GM12892 (cell line): Measurements from ENCODE around the gene EHBP1.

Experiments
- DNase-seq: peaks from one replicate; pipeline ENCODE4 v3.0.0; 2011; ENCODE audit not compliant: insufficient read length
- FAIRE-seq: peaks from 2 replicates; lab custom pipeline; 2011; peaks lifted over from hg19 to GRCh38; lab: Jason Lieb, UNC
- POLR2A ChIP-seq: IDR thresholded peaks from 2 replicates; pipeline ENCODE4 v1.6.1; 2011; ENCODE audit warnings: low read depth, low read length, control low read depth
- POLR2AphosphoS5 ChIP-seq: IDR thresholded peaks from 2 replicates; pipeline ENCODE4 v1.6.1; 2011; ENCODE audit warnings: low read depth, low read length, control low read depth
- TAF1 ChIP-seq: IDR thresholded peaks from 2 replicates; pipeline ENCODE4 v1.6.1; 2011; ENCODE audit warnings: low read depth, mild to moderate bottlenecking, control low read depth, low read length, borderline replicate concordance

The EHBP1 gene

DNA sequence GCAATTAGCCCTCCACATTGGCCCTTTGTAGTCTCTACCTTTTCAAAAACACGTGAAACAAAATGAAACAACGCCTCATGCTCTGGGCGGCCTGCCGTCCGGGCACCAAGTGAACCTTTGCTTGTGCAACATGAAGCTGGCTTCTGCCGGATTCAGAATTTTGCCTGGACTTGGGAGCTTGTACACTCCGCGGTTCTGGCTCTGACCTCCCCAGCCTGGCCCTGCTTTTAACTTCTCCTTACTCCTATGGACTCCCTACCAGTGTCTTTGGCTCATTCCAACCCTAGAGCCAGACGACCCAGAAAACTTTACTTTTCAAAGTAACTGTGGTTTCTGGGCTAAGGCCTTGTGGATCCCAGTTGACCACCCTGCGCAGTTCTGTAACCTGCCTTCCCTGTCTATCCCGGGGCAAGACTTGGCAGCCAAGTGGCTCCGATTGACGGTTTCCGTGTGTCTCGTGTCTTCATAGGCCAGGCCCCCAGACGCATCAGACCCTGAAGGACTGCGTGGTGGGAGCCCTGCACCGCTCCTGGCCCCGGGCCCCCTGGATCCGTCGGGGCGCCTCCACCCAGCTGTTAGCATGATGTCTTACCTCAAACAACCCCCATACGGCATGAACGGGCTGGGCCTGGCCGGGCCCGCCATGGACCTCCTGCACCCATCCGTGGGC is 347.0 kb downstream of the EHBP1 start:
- TF ChIP-seq TAF1 (no peak), POLR2AphosphoS5 (no peak), POLR2A (no peak)
- FAIRE-seq = no peak

DNA sequence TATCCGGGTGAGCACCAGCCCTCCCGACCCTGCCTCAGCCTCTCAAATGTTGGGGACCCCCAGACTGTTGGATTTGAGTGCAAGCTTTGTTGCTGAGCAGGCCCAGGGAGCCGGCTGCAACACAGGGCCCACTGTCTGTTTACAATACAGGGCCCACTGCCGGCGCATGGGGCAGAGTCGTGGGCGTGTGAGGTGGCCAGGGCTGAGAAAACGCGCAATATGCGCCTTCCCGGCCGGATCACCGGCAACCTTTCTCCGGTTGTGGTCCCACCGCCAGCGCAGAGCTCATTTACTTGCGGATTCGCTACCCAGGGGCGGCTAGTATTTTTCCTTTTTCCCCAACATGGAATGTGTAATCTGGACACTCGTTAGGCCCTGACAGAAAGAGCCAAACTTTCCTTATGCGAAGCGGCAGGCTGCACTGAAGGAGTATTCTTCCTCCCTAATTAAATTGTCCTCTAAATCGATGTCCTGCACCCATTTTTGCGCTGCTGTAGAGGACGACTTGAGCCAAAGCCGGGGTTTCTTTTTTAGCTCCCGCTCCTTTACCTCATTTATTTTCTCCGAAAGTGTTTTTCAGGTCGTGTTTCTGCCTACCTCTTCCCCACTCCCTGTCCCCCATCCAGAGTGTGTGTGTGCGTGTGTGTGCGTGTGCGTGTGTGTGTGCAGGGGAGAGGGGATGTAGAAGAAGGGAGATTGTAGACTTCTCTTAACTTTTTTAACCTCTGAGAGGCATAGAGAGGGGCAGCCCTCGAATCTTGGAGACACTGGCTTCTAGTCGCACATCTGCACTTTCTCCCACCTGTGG is 347.8 kb downstream of the EHBP1 start:
- TF ChIP-seq TAF1 (no peak), POLR2A (no peak), POLR2AphosphoS5 (no peak)
- FAIRE-seq (no peak), DNase-seq (no peak)

More for the DNA sequence above, 347.0 kb downstream of the EHBP1 start:
- DNase-seq = no peak

DNA sequence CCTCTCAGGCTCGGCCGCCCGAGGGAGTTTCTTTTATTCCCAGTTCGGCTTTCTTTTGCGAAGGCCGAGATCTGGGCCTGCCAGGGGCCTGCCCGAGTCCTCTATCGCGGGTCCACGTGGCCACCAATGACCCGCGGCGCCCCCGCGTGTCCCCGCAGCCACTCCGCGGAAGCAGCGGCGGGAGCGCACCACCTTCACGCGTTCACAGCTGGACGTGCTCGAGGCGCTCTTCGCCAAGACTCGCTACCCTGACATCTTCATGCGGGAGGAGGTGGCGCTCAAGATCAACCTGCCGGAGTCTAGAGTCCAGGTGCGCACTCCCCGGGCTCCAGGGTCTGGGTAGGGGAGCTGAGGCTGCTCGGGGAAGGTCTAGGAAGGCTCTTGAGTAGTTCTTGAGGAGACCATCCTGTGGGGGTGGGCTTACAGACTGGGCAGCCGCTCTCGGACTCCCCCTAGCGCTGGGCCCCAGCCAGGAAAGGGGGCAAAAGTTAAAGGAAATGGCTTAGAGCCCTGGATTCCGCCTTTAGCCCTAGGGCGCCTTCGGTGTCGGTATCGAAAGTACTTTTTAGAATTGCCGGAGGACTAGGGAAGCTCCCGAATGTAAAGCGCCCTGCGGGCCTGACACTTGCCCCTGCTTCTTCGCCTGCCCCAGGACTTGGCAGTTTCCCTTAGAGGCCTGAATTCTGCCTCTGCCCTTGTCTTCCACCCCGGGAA is 348.5 kb downstream of the EHBP1 start:
- FAIRE-seq (peak; percentile 48), DNase-seq (peak; percentile 13)
- TF ChIP-seq TAF1 = no peak
- no peak for TF ChIP-seq POLR2AphosphoS5
- no peak for TF ChIP-seq POLR2A

- no peak for FAIRE-seq
- no peak for DNase-seq
- TF ChIP-seq POLR2A = no peak
- TF ChIP-seq TAF1 = no peak
- no peak for TF ChIP-seq POLR2AphosphoS5
Observed at GRCh38 chr2:63054841-63055225, 349.3 kb downstream of the EHBP1 start.

DNA sequence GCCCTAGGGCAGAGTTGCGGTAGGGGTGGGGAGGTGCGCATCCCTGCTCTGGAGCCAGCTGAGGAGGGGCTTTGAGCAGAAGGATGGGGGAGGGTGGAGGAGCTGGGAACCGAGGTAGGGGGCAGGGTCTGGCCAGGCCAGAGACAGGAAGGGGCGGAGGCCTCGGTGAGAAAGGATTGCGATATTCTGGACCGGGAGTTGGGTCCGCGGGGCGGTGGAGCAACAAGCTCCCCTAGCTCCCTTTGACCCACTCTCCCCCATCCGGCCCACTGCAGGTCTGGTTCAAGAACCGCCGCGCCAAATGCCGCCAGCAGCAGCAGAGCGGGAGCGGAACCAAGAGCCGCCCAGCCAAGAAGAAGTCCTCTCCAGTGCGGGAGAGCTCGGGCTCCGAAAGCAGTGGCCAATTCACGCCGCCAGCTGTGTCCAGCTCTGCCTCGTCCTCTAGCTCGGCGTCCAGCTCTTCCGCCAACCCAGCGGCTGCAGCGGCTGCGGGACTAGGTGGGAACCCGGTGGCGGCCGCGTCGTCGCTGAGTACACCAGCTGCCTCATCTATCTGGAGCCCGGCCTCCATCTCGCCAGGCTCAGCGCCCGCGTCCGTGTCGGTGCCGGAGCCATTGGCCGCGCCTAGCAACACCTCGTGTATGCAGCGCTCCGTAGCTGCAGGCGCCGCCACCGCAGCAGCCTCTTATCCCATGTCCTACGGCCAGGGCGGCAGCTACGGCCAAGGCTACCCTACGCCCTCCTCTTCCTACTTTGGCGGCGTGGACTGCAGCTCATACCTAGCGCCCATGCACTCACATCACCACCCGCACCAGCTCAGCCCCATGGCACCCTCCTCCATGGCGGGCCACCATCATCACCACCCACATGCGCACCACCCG is 350.0 kb downstream of the EHBP1 start:
- no peak for FAIRE-seq
- DNase-seq = no peak
- TF ChIP-seq TAF1 (no peak), POLR2A (no peak)

DNA sequence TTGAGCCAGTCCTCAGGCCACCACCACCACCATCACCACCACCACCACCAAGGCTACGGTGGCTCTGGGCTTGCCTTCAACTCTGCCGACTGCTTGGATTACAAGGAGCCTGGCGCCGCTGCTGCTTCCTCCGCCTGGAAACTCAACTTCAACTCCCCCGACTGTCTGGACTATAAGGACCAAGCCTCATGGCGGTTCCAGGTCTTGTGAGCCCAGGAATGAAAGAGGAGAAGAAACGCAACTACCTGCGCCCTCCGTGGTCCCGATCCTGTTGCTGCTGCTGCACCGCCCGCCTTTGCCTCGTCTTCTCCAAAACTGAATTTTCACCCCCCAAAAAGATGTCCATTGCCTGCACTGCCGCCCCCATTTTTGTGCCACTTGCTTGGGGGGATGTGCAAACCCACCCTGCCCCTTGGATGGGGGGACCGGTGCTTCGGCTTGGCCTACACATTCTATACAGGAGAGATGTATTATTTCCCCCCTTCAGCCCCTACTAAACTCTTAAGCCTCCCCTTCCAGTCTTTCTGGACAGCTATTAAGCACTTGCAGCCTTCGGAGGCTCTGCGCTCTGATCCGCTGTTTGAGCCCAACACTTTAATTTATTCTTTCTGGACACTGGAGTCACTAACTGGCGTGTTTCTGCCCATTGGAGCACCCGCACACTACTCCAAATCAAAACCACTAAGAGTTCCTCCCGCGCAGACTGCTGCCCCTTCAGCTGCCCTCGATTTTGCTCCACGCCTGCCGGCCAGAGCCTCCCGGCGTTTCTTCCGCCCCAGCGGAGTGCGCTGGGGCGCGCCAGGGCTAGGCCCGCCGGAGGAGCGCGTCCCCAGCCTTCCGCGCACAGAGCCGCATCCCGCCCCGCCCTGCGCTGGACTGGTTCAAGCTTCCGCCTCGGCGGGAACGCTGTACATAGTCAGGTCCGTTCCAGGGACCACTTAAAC is 350.9 kb downstream of the EHBP1 start:
- DNase-seq (no peak), FAIRE-seq (peak; percentile 61)
- TF ChIP-seq POLR2A = no peak
- no peak for TF ChIP-seq TAF1
- no peak for TF ChIP-seq POLR2AphosphoS5

- TF ChIP-seq POLR2A (no peak), TAF1 (no peak), POLR2AphosphoS5 (no peak)
- DNase-seq (no peak), FAIRE-seq (no peak)
Observed at GRCh38 chr2:63057249-63058143, 352.0 kb downstream of the EHBP1 start.

GRCh38 chr2:63058144-63058920 is 352.8 kb downstream of the EHBP1 start:
- DNase-seq (no peak), FAIRE-seq (no peak)
- TF ChIP-seq POLR2AphosphoS5 = no peak
